Dermis microvascular lymphatic vessel endothelial cell (primary cell): ENCODE results near the gene RESF1. TPM values are rescaled to one million over a fixed set of nuclear protein-coding genes. Genes with fewer than 3 reads are reported as not detected.
"Not testable (repeated sequence)": the region's sequence is repeated elsewhere in the genome, so short reads cannot be mapped to it uniquely, and the experiment has no call there.

Experiments
- DNase-seq, 2 donors: peaks; one replicate each; pipeline versions ENCODE4 v3.0.0 to v3.0.0-alpha.2; 2010; ENCODE audit warnings: low read depth in 2 of 2
- total RNA-seq: library from RNA; depleted of rRNA; stranded (reverse); fragments of >200 nt; gene quantifications from 2 replicates; pipeline ENCODE4 v1.2.1, GENCODE V29; 2014

The RESF1 gene
- 35.7 and 46.9 TPM in 2 replicates for total RNA-seq

GRCh38 chr12:31959161-31959700 is at the start of gene RESF1:
Gene RESF1 (plus strand): TSS chr12:31959415. CDS start chr12:31980956, 21,541 bp downstream.
- peak; percentile 48 to 91 for DNase-seq

- DNase-seq: no peak
These were observed 44.3 kb upstream of the RESF1 start for GRCh38 chr12:31914927-31915326.

- no peak for DNase-seq
These were observed 43.8 kb upstream of the RESF1 start for GRCh38 chr12:31915446-31915845.

- peak in 1 of 2 donors; percentile 23 for DNase-seq
These were observed 36.7 kb upstream of the RESF1 start for GRCh38 chr12:31922341-31923062.

GRCh38 chr12:31923063-31923412 is 36.2 kb upstream of the RESF1 start:
- DNase-seq: no peak

GRCh38 chr12:31928246-31929026 is 30.8 kb upstream of the RESF1 start:
- DNase-seq: no peak

- DNase-seq: no peak
These were observed 30.1 kb upstream of the RESF1 start for GRCh38 chr12:31929027-31929526.

GRCh38 chr12:31931796-31932715 is 27.2 kb upstream of the RESF1 start:
- no peak for DNase-seq

- DNase-seq: no peak
These were observed 14.9 kb upstream of the RESF1 start for GRCh38 chr12:31944299-31944698.

GRCh38 chr12:31947971-31948370 is 11.2 kb upstream of the RESF1 start:
- no peak for DNase-seq

- not testable (repeated sequence) for DNase-seq
These were observed 10.4 kb upstream of the RESF1 start for GRCh38 chr12:31948697-31949359.

GRCh38 chr12:31950088-31950487 is 9.1 kb upstream of the RESF1 start:
- DNase-seq: no peak

- no peak for DNase-seq
These were observed 8.7 kb upstream of the RESF1 start for GRCh38 chr12:31950492-31950891.

GRCh38 chr12:31951008-31951407 is 8.2 kb upstream of the RESF1 start:
- DNase-seq: no peak

GRCh38 chr12:31951939-31952338 is 7.3 kb upstream of the RESF1 start:
- DNase-seq: no peak

- no peak for DNase-seq
These were observed 6.8 kb upstream of the RESF1 start for GRCh38 chr12:31952418-31952817.

GRCh38 chr12:31954925-31955858 is 4.0 kb upstream of the RESF1 start:
- DNase-seq: no peak

GRCh38 chr12:31958569-31959160 is 550 bp upstream of the RESF1 start:
- DNase-seq: no peak

GRCh38 chr12:31959701-31960391 is 631 bp downstream of the RESF1 start:
- peak; percentile 33 to 69 for DNase-seq
